ENCODE measurements around the gene ORM2. TPM values are rescaled to one million over a fixed set of nuclear protein-coding genes. Genes with fewer than 3 reads are reported as not detected.

The ORM2 gene
- total RNA-seq, 1 donor from 2014 or later, result not detected

GRCh38 chr9:114311571-114312512 is 17.8 kb upstream of the ORM2 start:
- DNase-seq (ENCODE audit: low spot score), result no peak
- H3K4me3 Mint-ChIP-seq, result no peak overlapping the region
- Histone ChIP-seq H3K27me3 (no peaks in the 10 kb centered on the region), H3K36me3 (no peaks in the 10 kb centered on the region), H4K20me1 (ENCODE audit: low read depth) (no peaks in the 10 kb centered on the region), H3K4me3 (no peak overlapping the region), H3K4me2 (no peak overlapping the region), H3F3A (ENCODE audit: low read depth) (peaks cover 4% of the 10 kb centered on the region), H3K9me3 (ENCODE audit: low read depth) (no peaks in the 10 kb centered on the region), H3K4me1 (peaks cover 5% of the 10 kb centered on the region), H3K79me2 (ENCODE audit: low read depth) (no peaks in the 10 kb centered on the region), H2AFZ (replicated peaks) (no peak overlapping the region), H3K27ac (no peak overlapping the region), H3K9ac (no peak overlapping the region)
- peaks cover 8% of the 10 kb centered on the region for H3K27me3 Mint-ChIP-seq (ENCODE audit: insufficient read depth, low read depth)
- no peak overlapping the region for H3K27ac Mint-ChIP-seq
- H3K36me3 Mint-ChIP-seq, result peaks cover 2% of the 10 kb centered on the region
- TF ChIP-seq EZH2phosphoT487 (IDR thresholded peaks at IDR 0.05) (no peak), EZH2 (IDR thresholded peaks at IDR 0.05) (no peak), CTCF (IDR thresholded peaks at IDR 0.05) (no peak)
- H3K9me3 Mint-ChIP-seq, result no peaks in the 10 kb centered on the region
- H3K4me1 Mint-ChIP-seq, result peaks cover 8% of the 10 kb centered on the region

- H3K36me3 ChIP-seq, result no peaks in the 10 kb centered on the region
- no peaks in the 10 kb centered on the region for H3K79me2 ChIP-seq (ENCODE audit: low read depth)
- H3K4me3 ChIP-seq, result no peak overlapping the region
- peaks cover 8% of the 10 kb centered on the region for H3K27me3 Mint-ChIP-seq (ENCODE audit: insufficient read depth, low read depth)
- no peak overlapping the region for H3K4me3 Mint-ChIP-seq
- H3F3A ChIP-seq (ENCODE audit: low read depth), result peaks cover 6% of the 10 kb centered on the region
- H3K36me3 Mint-ChIP-seq, result peaks cover 2% of the 10 kb centered on the region
- no peaks in the 10 kb centered on the region for H4K20me1 ChIP-seq (ENCODE audit: low read depth)
- no peak overlapping the region for H2AFZ ChIP-seq (replicated peaks)
- no peak overlapping the region for H3K27ac ChIP-seq
- peaks cover 8% of the 10 kb centered on the region for H3K4me1 ChIP-seq
- H3K9me3 Mint-ChIP-seq, result no peaks in the 10 kb centered on the region
- no peak for DNase-seq (ENCODE audit: low spot score)
- no peak overlapping the region for H3K27ac Mint-ChIP-seq
- H3K9ac ChIP-seq, result no peak overlapping the region
- H3K4me1 Mint-ChIP-seq, result peaks cover 9% of the 10 kb centered on the region
- no peaks in the 10 kb centered on the region for H3K9me3 ChIP-seq (ENCODE audit: low read depth)
- H3K27me3 ChIP-seq, result no peaks in the 10 kb centered on the region
- H3K4me2 ChIP-seq, result no peak overlapping the region
- TF ChIP-seq EZH2phosphoT487 (IDR thresholded peaks at IDR 0.05), result no peak
- TF ChIP-seq EZH2 (IDR thresholded peaks at IDR 0.05), result no peak
- no peak for TF ChIP-seq CTCF (IDR thresholded peaks at IDR 0.05)
Observed at GRCh38 chr9:114312513-114312875, 17.2 kb upstream of the ORM2 start.

GRCh38 chr9:114313186-114313585 is 16.5 kb upstream of the ORM2 start:
- no peaks in the 10 kb centered on the region for H3K36me3 ChIP-seq
- H2AFZ ChIP-seq (replicated peaks), result no peak overlapping the region
- H3K27me3 ChIP-seq, result no peaks in the 10 kb centered on the region
- H3K4me1 ChIP-seq, result peaks cover 8% of the 10 kb centered on the region
- H3K4me1 Mint-ChIP-seq, result peaks cover 9% of the 10 kb centered on the region
- DNase-seq (ENCODE audit: low spot score), result no peak
- H3K4me3 ChIP-seq, result no peak overlapping the region
- no peak overlapping the region for H3K9ac ChIP-seq
- H3K27ac Mint-ChIP-seq, result no peak overlapping the region
- H3F3A ChIP-seq (ENCODE audit: low read depth), result peaks cover 6% of the 10 kb centered on the region
- no peaks in the 10 kb centered on the region for H4K20me1 ChIP-seq (ENCODE audit: low read depth)
- no peaks in the 10 kb centered on the region for H3K79me2 ChIP-seq (ENCODE audit: low read depth)
- H3K27ac ChIP-seq, result no peak overlapping the region
- no peak overlapping the region for H3K4me2 ChIP-seq
- TF ChIP-seq EZH2 (IDR thresholded peaks at IDR 0.05) (no peak), EZH2phosphoT487 (IDR thresholded peaks at IDR 0.05) (no peak), CTCF (IDR thresholded peaks at IDR 0.05) (no peak)
- peaks cover 2% of the 10 kb centered on the region for H3K36me3 Mint-ChIP-seq
- H3K9me3 ChIP-seq (ENCODE audit: low read depth), result no peaks in the 10 kb centered on the region
- peaks cover 8% of the 10 kb centered on the region for H3K27me3 Mint-ChIP-seq (ENCODE audit: insufficient read depth, low read depth)
- no peaks in the 10 kb centered on the region for H3K9me3 Mint-ChIP-seq
- H3K4me3 Mint-ChIP-seq, result no peak overlapping the region

All from neural progenitor cell (in vitro differentiated cells).